Left lung (tissue), 10 donors: ENCODE results near the gene SMARCD1. TPM values are rescaled to one million over a fixed set of nuclear protein-coding genes. Genes with fewer than 3 reads are reported as not detected.

Experiments used
- ATAC-seq: fragments of 200-7000 bp; cut with Tn5 transposase; one replicate; pipeline ENCODE4 v1.9.1; 2020; ENCODE audit warnings: moderate library complexity
- DNase-seq, 4 donors: peaks; one replicate each; pipeline ENCODE4 v3.0.0-alpha.2; 2013 to 2020
- H3K27ac ChIP-seq, 2 donors: fragments of 200-600 bp; sonication (generic) in 1 of 2; one replicate each; pipeline versions ENCODE4 v1.5.0 to v1.8.0; 2020 to 2021
- H3K27me3 ChIP-seq, 2 donors: fragments of 200-600 bp; sonication (generic) in 1 of 2; one replicate each; pipeline versions ENCODE4 v1.5.0 to v1.8.0; 2020 to 2021
- H3K36me3 ChIP-seq, 2 donors: fragments of 200-600 bp; sonication (generic) in 1 of 2; one replicate each; pipeline versions ENCODE4 v1.5.0 to v1.8.0; 2020 to 2021
- H3K4me1 ChIP-seq, 2 donors: fragments of 200-600 bp; one replicate each; pipeline ENCODE4 v1.8.0; 2021
- H3K4me3 ChIP-seq, 2 donors: fragments of 200-600 bp; sonication (generic) in 1 of 2; one replicate each; pipeline versions ENCODE4 v1.5.0 to v1.8.0; 2020 to 2021; ENCODE audit warnings: mild to moderate bottlenecking in 1 of 2
- H3K9me3 ChIP-seq, 2 donors: fragments of 200-600 bp; sonication (generic) in 1 of 2; one replicate each; pipeline versions ENCODE4 v1.5.0 to v1.8.0; 2020 to 2021
- CTCF ChIP-seq, 2 donors: fragments of 200-600 bp; sonication (generic) in 1 of 2; IDR thresholded peaks; one replicate each; pipeline versions ENCODE4 v1.5.0 to v1.8.0; 2021; ENCODE audit warnings: antibody characterized with exemption in 2 of 2
- intact Hi-C, 2 donors: fragments of 100-400 bp; cut with DNase I; formaldehyde crosslinking; loops; one replicate each; pipeline versions ENCODE4 v1.11.2 to v1.14.2; 2022
- polyA plus RNA-seq, 6 donors: library from polyadenylated mRNA; unstranded; fragments of 120-200 nt; gene quantifications; one replicate each; pipeline ENCODE4 v1.2.1, GENCODE V29; 2013; ENCODE audit not compliant: insufficient read length in 6 of 6
- total RNA-seq, 2 donors: library from RNA; stranded (reverse); fragmentation: NEBNext Ultra II Directional; extraction: Animal tissue kit (Norgen Biotek cat#: 25700); gene quantifications; one replicate each; pipeline ENCODE4 v1.2.1, GENCODE V29; 2021
- donor health status: DM: no; HTN: yes; CAD: no.
- donor health status: DM: no; HTN: no; CAD: no.

SMARCD1 gene
- total and polyA plus RNA-seq, 8 donors, result 33.1 to 155 (median 139) TPM

- peaks cover 0 to 3% of the 10 kb centered on the region in 2 donors for H3K4me1 ChIP-seq
- DNase-seq, result no peak
- no peaks in the 10 kb centered on the region for H3K36me3 ChIP-seq
- H3K9me3 ChIP-seq, result no peaks in the 10 kb centered on the region
- no peak overlapping the region for H3K4me3 ChIP-seq
- H3K27ac ChIP-seq, result no peak overlapping the region
- H3K27me3 ChIP-seq, result no peaks in the 10 kb centered on the region
- ATAC-seq, result no peak
- no peak for TF ChIP-seq CTCF (IDR thresholded peaks at IDR 0.05)
- intact Hi-C loops, result no loop called here
Measured at GRCh38 chr12:50041062-50041860, 43.9 kb upstream of the SMARCD1 start.

GRCh38 chr12:50041962-50042361, 43.2 kb upstream of the SMARCD1 start:
- no peaks in the 10 kb centered on the region for H3K9me3 ChIP-seq
- H3K36me3 ChIP-seq, result no peaks in the 10 kb centered on the region
- H3K4me1 ChIP-seq, result peaks cover 0 to 3% of the 10 kb centered on the region in 2 donors
- H3K27ac ChIP-seq, result no peak overlapping the region
- no peaks in the 10 kb centered on the region for H3K27me3 ChIP-seq
- H3K4me3 ChIP-seq, result no peak overlapping the region
- peak; percentile 52 for ATAC-seq
- no peak for DNase-seq
- intact Hi-C loops, result no loop called here
- TF ChIP-seq CTCF (IDR thresholded peaks at IDR 0.05), result no peak

- no peaks in the 10 kb centered on the region for H3K27me3 ChIP-seq
- peaks cover 0 to 3% of the 10 kb centered on the region in 2 donors for H3K4me1 ChIP-seq
- TF ChIP-seq CTCF (IDR thresholded peaks at IDR 0.05), result no peak
- no peak for DNase-seq
- H3K36me3 ChIP-seq, result no peaks in the 10 kb centered on the region
- H3K4me3 ChIP-seq, result no peak overlapping the region
- no peak for ATAC-seq
- intact Hi-C loops, result no loop called here
- no peak overlapping the region for H3K27ac ChIP-seq
- no peaks in the 10 kb centered on the region for H3K9me3 ChIP-seq
Measured at GRCh38 chr12:50042693-50043092, 42.4 kb upstream of the SMARCD1 start.

- no peaks in the 10 kb centered on the region for H3K9me3 ChIP-seq
- no peak overlapping the region for H3K4me3 ChIP-seq
- ATAC-seq (no peak), DNase-seq (no peak)
- H3K27ac ChIP-seq, result no peak overlapping the region
- H3K27me3 ChIP-seq, result no peaks in the 10 kb centered on the region
- no peaks in the 10 kb centered on the region for H3K36me3 ChIP-seq
- intact Hi-C loops, result no loop called here
- TF ChIP-seq CTCF (IDR thresholded peaks at IDR 0.05), result no peak
- H3K4me1 ChIP-seq, result peaks cover 0 to under 1% of the 10 kb centered on the region in 2 donors
Measured at GRCh38 chr12:50043308-50043707, 41.8 kb upstream of the SMARCD1 start.

- no peak for DNase-seq
- Histone ChIP-seq H3K9me3 (no peaks in the 10 kb centered on the region), H3K36me3 (no peaks in the 10 kb centered on the region), H3K4me1 (no peaks in the 10 kb centered on the region), H3K27me3 (no peaks in the 10 kb centered on the region), H3K27ac (no peak overlapping the region), H3K4me3 (no peak overlapping the region)
- intact Hi-C loops, result no loop called here
- no peak for ATAC-seq
- TF ChIP-seq CTCF (IDR thresholded peaks at IDR 0.05), result no peak
Measured at GRCh38 chr12:50043854-50044253, 41.3 kb upstream of the SMARCD1 start.
